Calu3 (cell line): ENCODE data around the gene RASSF4. TPM values are rescaled to one million over a fixed set of nuclear protein-coding genes. Genes with fewer than 3 reads are reported as not detected.

Experiments used
- BruUV-seq: library from RNA; stranded (reverse); fragments of 400-500 nt; replicated peaks from 2 replicates; lab custom pipeline; 2021; lab: Mats Ljungman, UMichigan
- CTCF ChIA-PET: fragments of 300-600 bp; sonication (Branson Sonifier 250); formaldehyde crosslinking; loops from one replicate; lab custom pipeline; 2022; ENCODE audit warnings: antibody characterized with exemption; lab: Charles Lee
- DNase-seq: peaks from one replicate; pipeline ENCODE4 v3.0.0; 2022
- H3K27ac Mint-ChIP-seq: one replicate; pipeline ENCODE4 v1.8.0; 2022; ENCODE audit warnings: mixed read lengths; ENCODE audit not compliant: unreplicated experiment
- H3K27me3 Mint-ChIP-seq: one replicate; pipeline ENCODE4 v1.8.0; 2022; ENCODE audit warnings: mixed read lengths; ENCODE audit not compliant: unreplicated experiment
- H3K36me3 Mint-ChIP-seq: one replicate; pipeline ENCODE4 v1.8.0; 2022; ENCODE audit warnings: mild to moderate bottlenecking, moderate library complexity, mixed read lengths; ENCODE audit not compliant: insufficient read depth, unreplicated experiment
- H3K4me1 Mint-ChIP-seq: one replicate; pipeline ENCODE4 v1.8.0; 2022; ENCODE audit warnings: mild to moderate bottlenecking, low read depth, mixed read lengths; ENCODE audit not compliant: unreplicated experiment
- H3K4me3 Mint-ChIP-seq: one replicate; pipeline ENCODE4 v1.8.0; 2022; ENCODE audit warnings: mild to moderate bottlenecking, low read depth, moderate library complexity, mixed read lengths; ENCODE audit not compliant: unreplicated experiment
- H3K9me3 Mint-ChIP-seq: one replicate; pipeline ENCODE4 v1.8.0; 2022; ENCODE audit warnings: low read depth, mixed read lengths; ENCODE audit not compliant: unreplicated experiment
- intact Hi-C: fragments of 100-400 bp; cut with micrococcal nuclease; formaldehyde crosslinking; loops from one replicate; pipeline ENCODE4 v1.10.0; 2022; ENCODE audit not compliant: unreplicated experiment
- total RNA-seq: library from RNA; stranded (reverse); gene quantifications from 2 replicates; pipeline ENCODE4 v1.2.3, GENCODE V29; 2022
- TF ChIP-seq, protein P1 (sequence below): fragments of 200-600 bp; IDR thresholded peaks from one replicate; pipeline ENCODE4 v1.8.0; 2022; ENCODE audit warnings: antibody characterized with exemption; ENCODE audit not compliant: unreplicated experiment

RASSF4 gene
- total RNA-seq, 1 experiment from 2014 or later: 2.2 TPM

DNA sequence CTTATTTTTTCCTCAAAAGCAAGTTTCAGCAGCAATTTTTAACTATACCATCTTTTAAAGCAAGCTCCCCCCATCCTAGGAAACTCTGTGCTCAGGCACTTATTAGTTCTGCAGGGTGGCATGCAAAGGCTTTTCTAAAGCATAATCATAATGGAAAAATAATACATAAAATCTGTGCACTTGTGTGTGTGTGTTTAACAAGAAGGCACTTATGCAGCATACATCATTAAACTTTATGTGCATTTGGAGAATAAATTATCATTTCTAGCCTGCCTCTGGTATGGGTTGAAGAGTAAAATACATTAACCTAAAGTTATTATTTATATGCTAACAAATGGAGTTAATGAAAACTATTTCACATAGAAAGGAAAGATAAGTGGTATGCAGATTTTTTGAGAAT is 5.6 kb upstream of the RASSF4 start:
- no TSS peak for BruUV-seq
- Mint-ChIP-seq H3K36me3 (peaks cover 15% of the 10 kb centered on the region), H3K4me3 (no peak overlapping the region), H3K27ac (no peak overlapping the region), H3K27me3 (no peaks in the 10 kb centered on the region), H3K4me1 (peaks cover 28% of the 10 kb centered on the region), H3K9me3 (no peaks in the 10 kb centered on the region)
- TF ChIP-seq, protein P1, sequence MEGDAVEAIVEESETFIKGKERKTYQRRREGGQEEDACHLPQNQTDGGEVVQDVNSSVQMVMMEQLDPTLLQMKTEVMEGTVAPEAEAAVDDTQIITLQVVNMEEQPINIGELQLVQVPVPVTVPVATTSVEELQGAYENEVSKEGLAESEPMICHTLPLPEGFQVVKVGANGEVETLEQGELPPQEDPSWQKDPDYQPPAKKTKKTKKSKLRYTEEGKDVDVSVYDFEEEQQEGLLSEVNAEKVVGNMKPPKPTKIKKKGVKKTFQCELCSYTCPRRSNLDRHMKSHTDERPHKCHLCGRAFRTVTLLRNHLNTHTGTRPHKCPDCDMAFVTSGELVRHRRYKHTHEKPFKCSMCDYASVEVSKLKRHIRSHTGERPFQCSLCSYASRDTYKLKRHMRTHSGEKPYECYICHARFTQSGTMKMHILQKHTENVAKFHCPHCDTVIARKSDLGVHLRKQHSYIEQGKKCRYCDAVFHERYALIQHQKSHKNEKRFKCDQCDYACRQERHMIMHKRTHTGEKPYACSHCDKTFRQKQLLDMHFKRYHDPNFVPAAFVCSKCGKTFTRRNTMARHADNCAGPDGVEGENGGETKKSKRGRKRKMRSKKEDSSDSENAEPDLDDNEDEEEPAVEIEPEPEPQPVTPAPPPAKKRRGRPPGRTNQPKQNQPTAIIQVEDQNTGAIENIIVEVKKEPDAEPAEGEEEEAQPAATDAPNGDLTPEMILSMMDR: no peak
- CTCF ChIA-PET: no interaction called here
- intact Hi-C loops: no loop called here
- no peak for DNase-seq

DNA sequence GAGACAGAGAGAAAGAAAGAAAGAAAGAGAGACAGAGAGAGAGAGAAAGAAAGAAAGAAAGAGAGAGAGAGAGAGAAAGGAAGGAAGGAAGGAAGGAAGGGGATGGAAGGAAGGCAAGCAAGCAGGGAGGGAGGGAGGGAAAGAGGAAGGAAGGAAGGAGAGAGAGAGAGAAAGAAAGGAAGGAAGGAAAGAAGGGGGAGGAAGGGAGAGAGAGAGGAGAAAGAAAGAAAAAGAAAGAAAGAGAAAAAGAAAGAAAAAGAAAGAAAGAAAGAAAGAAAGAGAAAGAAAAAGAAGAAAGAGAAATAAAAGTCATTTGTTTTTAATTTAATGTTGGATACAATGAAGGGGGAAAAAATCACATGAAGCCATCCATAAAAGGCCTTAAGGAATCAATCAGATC is 4.6 kb upstream of the RASSF4 start:
- H3K4me3 Mint-ChIP-seq: no peak overlapping the region
- no TSS peak for BruUV-seq
- H3K27me3 Mint-ChIP-seq: no peaks in the 10 kb centered on the region
- DNase-seq: no peak
- intact Hi-C loops: no loop called here
- TF ChIP-seq, protein P1: no peak
- no peak overlapping the region for H3K27ac Mint-ChIP-seq
- CTCF ChIA-PET: no interaction called here
- peaks cover 25% of the 10 kb centered on the region for H3K36me3 Mint-ChIP-seq
- no peaks in the 10 kb centered on the region for H3K9me3 Mint-ChIP-seq
- H3K4me1 Mint-ChIP-seq: peaks cover 21% of the 10 kb centered on the region

DNA sequence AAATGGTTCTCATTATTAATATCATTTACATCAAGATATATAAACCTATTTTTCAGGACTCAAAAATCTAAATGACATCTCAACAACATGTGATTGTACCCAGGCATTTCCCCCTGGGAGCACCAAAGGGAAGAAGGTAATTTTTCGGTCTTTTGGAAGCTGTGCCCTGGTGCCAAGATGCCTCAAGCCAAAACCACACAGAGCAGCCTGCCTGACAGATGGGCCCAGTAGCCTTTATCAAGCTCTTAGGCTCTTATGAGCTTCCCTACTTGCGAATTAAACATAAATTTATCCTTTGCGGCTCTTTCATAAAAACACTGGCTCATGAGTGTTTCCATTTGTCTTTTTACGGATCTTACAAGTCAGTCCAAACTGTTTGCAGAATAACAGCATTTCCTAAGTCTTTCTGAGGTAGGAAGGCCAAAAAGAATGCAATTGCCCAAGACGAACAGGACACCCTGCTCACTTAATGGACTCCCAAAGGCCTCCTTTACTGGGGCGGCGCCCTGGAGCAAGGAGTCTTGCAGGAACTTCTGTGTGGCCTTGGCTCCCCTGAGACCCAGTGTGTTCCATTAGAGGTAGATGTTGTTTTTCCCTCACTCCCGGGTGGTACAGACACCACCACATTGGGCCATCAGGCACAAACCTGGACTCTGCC is 4.1 kb upstream of the RASSF4 start:
- H3K27me3 Mint-ChIP-seq: no peaks in the 10 kb centered on the region
- no peak for DNase-seq
- H3K4me3 Mint-ChIP-seq: no peak overlapping the region
- no peaks in the 10 kb centered on the region for H3K9me3 Mint-ChIP-seq
- peaks cover 15% of the 10 kb centered on the region for H3K4me1 Mint-ChIP-seq
- CTCF ChIA-PET: no interaction called here
- BruUV-seq: no TSS peak
- intact Hi-C loops: no loop called here
- H3K36me3 Mint-ChIP-seq: peaks cover 28% of the 10 kb centered on the region
- TF ChIP-seq, protein P1: no peak
- no peak overlapping the region for H3K27ac Mint-ChIP-seq

DNA sequence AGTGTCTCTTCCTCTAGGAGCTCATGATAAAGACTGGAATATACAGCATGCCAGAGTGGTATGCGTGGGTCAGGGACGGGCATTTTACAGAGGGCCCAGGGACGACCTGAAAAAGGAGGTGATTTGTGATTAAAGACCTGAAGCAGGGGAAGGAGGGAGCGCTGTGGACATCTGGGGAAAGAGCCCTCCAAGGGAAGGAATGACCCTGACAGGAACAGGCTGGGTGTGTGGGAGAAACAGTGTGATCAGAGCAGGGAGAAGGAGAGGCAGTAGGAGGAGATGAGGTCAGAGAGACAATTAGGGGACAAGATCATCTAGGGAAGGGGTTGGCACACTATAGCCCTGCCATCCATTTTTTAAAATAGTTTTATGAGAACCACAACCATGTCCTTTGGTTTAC is 3.4 kb upstream of the RASSF4 start:
- H3K4me1 Mint-ChIP-seq: peaks cover 11% of the 10 kb centered on the region
- TF ChIP-seq, protein P1: no peak
- no peak overlapping the region for H3K4me3 Mint-ChIP-seq
- CTCF ChIA-PET: no interaction called here
- no peak overlapping the region for H3K27ac Mint-ChIP-seq
- no peak for DNase-seq
- peaks cover 24% of the 10 kb centered on the region for H3K36me3 Mint-ChIP-seq
- no peaks in the 10 kb centered on the region for H3K9me3 Mint-ChIP-seq
- intact Hi-C loops: no loop called here
- H3K27me3 Mint-ChIP-seq: no peaks in the 10 kb centered on the region
- BruUV-seq: no TSS peak
